DMS153 treated with DMSO at 0.1 percent for 48 hours (cell line): Measurements from ENCODE around the gene ARSB.
"Not testable (repeated sequence)": the region's sequence is repeated elsewhere in the genome, so short reads cannot be mapped to it uniquely, and the experiment has no call there.

Source experiments
- DNase-seq: peaks from one replicate; lab custom pipeline; 2025; ENCODE audit not compliant: unreplicated experiment; lab: John Stamatoyannopoulos, UW

Gene ARSB

GRCh38 chr5:78758169-78758839 lies 226.8 kb downstream of the ARSB start:
- no peak for DNase-seq

- DNase-seq, result no peak
Measured at GRCh38 chr5:78757269-78758053, 227.6 kb downstream of the ARSB start.

GRCh38 chr5:78756858-78757257 lies 228.3 kb downstream of the ARSB start:
- DNase-seq, result no peak

- no peak for DNase-seq
Measured at GRCh38 chr5:78755822-78756429, 229.2 kb downstream of the ARSB start.

GRCh38 chr5:78754655-78755054 lies 230.5 kb downstream of the ARSB start:
- no peak for DNase-seq

- DNase-seq, result no peak
Measured at GRCh38 chr5:78753093-78753531, 232.0 kb downstream of the ARSB start.

GRCh38 chr5:78751872-78752271 lies 233.2 kb downstream of the ARSB start:
- no peak for DNase-seq

- DNase-seq, result no peak
Measured at GRCh38 chr5:78750281-78750680, 234.8 kb downstream of the ARSB start.

- DNase-seq, result no peak
Measured at GRCh38 chr5:78747705-78748359, 237.3 kb downstream of the ARSB start.

GRCh38 chr5:78747055-78747454 lies 238.1 kb downstream of the ARSB start:
- DNase-seq, result no peak

- no peak for DNase-seq
Measured at GRCh38 chr5:78746021-78746770, 238.9 kb downstream of the ARSB start.

GRCh38 chr5:78744951-78745534 lies 240.1 kb downstream of the ARSB start:
- DNase-seq, result no peak

GRCh38 chr5:78741019-78741418 lies 244.1 kb downstream of the ARSB start:
- no peak for DNase-seq

- no peak for DNase-seq
Measured at GRCh38 chr5:78738693-78739300, 246.3 kb downstream of the ARSB start.

- DNase-seq, result no peak
Measured at GRCh38 chr5:78738104-78738503, 247.0 kb downstream of the ARSB start.

GRCh38 chr5:78735834-78736463 lies 249.2 kb downstream of the ARSB start:
- DNase-seq, result no peak

GRCh38 chr5:78734950-78735349 lies 250.2 kb downstream of the ARSB start:
- no peak for DNase-seq

GRCh38 chr5:78734094-78734845 lies 250.8 kb downstream of the ARSB start:
- DNase-seq, result no peak

GRCh38 chr5:78732721-78733120 lies 252.4 kb downstream of the ARSB start:
- DNase-seq, result not testable (repeated sequence)
